Endothelial cell of hepatic sinusoid (primary cell): ENCODE data around the gene DUOX2.
"Not testable (repeated sequence)": the region's sequence is repeated elsewhere in the genome, so short reads cannot be mapped to it uniquely, and the experiment has no call there.

Experiments
- in situ Hi-C: cut with HindIII; loops from 2 replicates; pipeline ENCODE4 v1.10.0; 2017; ENCODE audit warnings: low sequenced_read_pairs

The DUOX2 gene

DNA sequence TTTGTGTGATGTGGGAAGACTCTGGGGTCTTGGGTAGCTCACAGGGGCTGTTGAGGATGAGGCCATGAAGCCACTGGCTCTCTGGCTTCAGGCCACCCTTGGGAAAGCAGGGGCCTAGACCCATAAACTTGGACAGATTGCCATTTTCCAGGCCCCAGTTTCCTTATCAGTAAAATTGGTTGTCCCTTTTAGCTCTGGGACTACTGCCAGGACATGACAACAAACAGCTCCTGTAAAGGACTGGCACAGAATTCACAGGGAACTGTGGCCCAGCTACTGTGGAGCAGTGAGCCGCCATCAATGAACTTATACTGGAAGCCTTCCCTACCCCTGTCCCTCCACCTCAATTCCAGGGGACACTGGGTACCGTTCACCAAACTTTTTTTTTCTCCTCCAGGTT is 36.6 kb downstream of the DUOX2 start:
- in situ Hi-C loops, result not testable (repeated sequence)

DNA sequence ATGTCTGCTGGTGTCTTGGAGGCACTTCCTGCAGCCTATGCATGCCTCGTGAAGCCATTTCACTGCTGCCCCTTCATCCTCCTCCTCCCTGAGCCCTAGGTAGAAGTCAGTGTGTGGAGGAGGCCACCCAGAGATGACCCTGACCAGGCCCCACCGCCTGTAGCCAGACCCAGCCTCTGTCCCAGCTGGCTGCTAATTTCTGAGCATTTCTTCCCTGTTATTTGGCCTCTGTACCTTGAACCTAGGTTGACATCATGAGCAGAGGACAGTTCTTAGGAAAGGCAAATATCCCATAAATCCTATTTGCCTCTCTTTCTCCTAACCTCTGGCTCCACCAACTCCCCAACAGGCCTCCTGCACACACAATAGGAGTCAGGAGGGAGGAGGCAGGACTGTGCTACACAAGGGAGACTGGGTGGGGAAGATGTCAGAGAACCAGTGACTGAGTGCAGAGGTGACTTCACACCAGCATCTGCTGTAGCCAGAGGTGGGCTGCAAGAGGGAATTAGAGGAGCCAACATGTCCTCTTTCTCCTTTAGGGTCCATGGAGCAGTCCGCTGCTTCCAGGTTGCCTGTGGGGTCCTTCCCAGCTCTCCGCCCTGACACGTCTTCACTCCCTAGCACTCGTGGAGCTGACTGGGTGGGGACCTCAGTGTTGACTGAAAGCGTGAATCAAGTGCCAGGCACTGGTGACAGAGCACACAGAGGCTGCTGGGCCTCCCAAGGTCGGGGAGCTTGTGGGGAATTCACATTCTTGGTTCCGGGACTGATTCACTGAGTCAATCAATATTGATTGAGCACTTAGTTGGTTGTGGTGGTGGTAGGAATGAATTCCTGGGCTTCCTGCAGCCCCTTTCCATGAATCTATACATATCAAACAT is 38.3 kb downstream of the DUOX2 start:
- in situ Hi-C loops, result not testable (repeated sequence)

DNA sequence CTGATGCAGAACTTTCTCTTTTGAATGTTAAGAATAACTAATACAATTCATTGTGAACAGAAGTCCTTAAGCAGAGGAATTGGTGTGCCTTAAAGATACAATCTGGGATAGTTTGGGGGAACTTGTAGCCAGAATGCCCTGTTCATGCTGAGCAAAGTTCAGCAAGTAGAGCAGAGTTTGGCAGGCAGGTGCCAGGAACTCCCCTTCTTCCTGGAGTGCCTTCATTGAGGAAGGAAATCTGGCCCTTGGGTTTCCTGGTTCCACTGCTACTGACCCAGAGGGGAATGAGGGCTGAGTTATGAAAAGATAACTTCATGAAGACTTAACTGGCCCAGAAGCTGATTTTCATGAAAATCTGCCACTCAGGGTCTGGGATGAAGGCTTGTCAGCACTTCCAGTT is 40.4 kb downstream of the DUOX2 start:
- in situ Hi-C loops, result not testable (repeated sequence)

DNA sequence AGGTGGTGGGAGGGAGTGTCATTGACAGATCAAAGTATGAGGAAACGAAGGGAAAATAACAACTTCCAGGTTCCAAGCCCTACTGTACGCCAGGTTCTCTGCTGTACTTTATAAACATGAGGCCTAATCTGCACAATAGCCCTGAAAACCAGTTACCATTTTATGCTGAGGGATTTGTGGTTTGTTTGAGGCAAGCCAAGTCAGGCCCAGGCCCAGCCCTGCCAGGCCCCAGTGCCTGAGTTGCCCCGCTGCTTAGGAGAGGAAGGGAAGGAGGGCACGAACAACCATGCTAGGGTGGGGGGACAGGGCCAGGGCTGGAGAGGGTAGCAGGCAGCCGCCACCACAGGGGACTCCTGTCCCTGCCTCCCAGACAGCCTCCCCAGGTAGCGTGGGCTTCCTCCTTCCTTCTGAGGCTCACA is 44.0 kb downstream of the DUOX2 start:
- in situ Hi-C loops, result not testable (repeated sequence)

DNA sequence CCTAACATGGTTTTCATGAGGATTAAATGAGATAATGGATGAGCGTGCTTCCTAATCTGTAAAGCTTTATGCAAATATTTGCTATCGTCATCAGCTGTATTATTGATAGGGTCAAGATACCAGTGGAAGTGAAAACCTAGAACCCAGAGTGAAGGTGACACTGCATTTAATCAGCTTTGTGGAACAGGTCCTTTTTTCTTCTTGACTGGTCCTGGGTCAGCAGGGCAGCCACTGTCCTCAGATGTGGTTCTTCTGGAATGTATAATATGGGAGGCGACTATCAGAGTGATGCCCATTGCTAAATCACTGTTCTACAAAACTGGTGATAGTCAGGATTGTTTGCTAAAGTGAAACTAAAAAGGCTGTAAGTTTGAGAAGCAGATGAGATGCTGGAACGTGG is 49.6 kb downstream of the DUOX2 start:
- in situ Hi-C loops, result no loop called here

DNA sequence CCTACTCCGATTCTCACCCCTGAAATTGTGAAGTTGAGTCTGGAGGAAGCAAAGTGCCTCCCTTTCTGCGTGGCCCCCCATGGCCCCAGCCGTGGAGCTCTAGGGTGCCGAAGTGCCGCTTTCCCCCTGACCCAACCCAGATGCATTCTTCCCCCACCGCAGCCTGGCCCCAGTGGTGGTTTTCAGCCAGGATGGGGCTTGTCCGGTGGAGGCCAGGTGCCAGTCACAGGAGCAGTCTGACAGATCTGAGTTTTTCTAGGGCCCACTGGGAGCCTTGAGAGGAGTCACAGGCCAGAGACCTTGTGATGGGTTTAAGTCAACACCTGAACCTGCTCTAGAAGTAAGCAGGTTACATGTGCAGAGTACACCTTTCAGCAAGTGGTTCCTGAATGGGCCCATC is 51.7 kb downstream of the DUOX2 start:
- in situ Hi-C loops, result not testable (repeated sequence)

DNA sequence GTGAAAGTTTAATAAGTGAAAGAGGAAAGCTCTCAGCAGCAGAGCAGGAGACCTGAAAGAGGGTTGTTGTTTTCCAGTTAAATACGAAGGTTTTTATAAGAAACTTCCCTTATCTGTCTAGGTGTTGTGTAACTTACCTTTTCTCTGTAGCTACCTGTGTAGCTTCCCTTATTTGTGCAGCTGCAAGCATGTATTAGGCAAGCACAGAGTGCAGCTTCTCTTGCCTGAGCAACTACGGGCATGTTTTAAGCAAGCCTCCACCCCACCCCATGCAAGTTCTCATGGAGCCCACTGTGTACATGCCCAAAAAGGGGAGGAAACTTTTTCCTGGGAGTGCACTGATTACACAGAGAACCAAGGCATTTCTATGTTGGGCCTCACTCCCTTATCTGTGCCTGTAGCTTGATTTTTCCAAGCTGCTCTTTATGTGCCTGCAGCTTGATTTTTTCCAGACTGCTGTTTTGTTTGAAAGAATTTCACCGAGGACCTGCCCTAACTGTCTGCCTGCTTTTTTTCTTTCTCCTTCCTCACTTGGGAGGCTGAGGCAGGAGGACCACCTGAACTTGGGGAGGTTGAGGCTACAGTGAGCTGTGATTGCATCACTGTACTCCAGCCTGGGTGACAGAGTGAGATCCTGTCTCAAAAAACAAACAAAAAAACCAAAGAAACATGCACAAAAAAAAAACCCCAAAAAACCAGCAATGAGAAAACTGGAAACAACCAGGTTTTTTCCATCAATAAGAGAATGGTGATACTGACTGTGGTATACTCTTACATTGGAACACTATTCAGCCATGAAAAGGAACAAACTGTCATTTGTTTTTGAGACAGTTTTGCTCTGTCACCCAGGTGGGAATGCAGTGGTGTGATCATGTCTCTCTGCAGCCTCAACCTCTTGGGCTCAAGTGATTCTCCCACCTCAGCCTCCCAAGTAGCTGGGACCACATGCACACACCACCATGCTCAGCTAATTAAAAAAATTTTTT is 55.0 kb downstream of the DUOX2 start:
- in situ Hi-C loops, result not testable (repeated sequence)

DNA sequence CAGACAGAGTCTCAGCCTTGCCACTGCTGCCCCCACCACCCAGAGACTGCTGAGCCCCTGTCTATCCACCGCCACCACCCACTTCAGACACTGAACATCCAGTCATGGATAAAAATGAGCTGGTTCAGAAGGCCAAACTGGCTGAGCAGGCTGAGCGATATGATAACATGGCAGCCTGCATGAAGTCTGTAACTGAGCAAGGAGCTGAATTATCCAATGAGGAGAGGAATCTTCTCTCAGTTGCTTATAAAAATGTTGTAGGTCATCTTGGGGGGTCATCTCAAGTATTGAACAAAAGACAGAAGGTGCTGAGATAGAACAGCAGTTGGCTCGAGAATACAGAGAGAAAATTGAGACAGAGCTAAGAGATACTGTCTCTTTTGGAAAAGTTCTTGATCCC is 61.3 kb downstream of the DUOX2 start:
- in situ Hi-C loops, result not testable (repeated sequence)

DNA sequence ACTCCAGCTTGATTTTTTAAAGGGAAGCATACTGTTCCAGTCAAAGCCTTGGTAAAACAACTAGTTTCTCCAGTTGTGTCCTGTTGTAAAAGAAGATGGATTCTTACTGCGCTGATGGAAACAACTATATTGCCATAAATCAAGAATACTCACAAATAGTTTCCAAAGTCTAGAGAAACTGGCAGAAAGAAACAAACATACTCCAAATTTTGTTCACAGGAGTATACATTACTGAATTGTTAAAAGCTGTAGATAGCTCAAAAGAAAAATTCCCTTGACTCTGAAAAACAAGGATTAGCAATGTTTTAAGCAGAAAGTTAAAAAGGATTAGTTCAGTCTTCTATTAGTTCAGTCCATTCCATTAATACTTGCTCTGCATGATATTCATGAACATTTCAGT is 63.4 kb downstream of the DUOX2 start:
- in situ Hi-C loops, result no loop called here

DNA sequence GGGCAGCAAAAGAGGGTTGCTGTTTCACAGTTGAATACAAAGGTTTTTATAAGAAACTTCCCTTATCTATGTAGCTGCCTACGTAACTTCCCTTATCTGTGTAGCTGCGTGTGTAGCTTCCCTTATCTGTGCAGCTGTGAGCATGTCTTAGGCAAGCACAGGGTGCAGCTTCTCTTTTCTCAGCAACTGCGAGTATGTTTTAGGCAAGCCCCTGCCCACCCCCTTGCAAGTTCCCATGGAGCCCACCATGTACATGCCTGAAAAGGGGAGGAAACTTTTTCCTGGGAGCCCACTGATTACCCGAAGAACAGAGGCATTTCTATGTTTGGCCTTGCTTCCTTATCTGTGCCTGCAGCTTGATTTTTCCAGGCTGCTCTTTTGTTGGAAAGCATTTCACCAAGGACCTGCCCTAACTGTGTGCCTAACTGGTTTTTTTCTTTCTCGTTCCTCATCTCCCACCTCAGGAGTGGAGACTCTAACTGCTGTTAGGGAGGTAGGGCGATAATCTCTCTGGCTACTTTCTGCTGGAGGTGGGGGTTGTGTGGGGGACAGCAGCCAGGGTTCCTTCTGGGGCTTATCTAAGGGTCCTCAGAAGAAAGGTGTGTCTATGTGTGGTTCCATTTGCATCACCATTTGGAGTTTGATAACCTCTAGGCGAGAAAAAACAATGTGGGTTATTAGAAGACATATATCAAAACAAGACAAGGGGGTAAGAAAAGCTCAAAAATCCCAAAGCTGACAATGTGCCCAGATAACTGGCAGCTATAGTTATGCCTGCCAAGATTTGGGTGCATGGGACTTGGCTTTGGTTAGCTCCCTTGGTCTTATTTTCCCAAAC is 65.0 kb downstream of the DUOX2 start:
- in situ Hi-C loops, result no loop called here

DNA sequence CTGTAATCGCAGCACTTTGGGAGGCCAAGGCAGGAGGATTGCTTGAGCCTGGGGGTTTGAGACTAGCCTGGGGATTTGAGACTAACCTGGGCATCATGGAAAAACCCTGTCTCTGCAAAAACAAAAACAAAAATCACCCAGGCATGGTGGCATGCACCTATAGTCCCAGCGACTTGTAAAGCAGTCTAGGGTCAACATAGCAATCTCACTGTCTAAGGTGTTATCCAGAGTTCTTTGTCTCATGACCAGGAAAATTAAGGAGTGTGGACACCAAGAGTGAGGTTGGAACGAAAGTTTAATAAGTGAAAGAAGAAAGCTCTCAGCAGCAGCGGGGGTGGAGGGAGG is 65.6 kb downstream of the DUOX2 start:
- in situ Hi-C loops, result not testable (repeated sequence)

DNA sequence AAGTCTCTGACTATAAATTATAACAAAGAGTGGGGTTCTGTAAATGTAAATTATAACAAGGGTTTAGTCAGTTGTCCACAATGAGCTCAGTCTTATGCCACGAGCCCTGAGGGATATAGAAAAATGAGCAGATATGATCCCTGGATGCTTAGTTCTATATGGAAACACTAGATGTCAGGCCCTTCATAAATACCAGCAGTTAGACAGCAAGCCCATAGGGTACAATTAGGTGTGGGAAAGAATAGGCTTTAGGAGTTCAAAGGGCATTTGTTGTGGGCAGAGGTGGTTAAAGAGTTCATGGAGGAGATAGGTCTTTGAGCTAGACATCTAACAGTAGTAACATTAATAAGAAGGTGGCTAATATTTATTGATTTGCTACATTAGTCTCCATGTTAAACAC is 69.7 kb downstream of the DUOX2 start:
- in situ Hi-C loops, result not testable (repeated sequence)

DNA sequence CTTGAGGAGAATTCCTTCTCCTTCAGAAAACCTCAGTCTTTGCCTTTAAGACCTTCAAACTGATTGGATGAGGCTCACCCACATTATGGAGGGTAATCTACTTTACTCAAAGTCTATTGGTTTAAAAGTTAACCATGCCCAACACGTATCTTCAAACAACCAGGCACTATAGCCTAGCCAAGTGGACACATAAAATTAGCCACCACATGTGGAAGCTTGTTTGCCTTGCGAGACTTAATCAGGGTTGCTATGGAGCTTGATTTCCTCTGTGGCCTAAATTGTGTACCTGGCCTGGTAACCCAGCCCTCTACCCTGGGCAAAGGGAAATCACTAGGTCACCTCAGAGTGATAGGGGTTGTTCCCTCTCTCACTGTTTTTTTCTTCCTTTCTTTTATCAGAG is 71.1 kb downstream of the DUOX2 start:
- in situ Hi-C loops, result not testable (repeated sequence)
